HepG2 (cell line): Measurements from ENCODE around the gene IL33. TPM values are rescaled to one million over a fixed set of nuclear protein-coding genes. Genes with fewer than 3 reads are reported as not detected.

ENCODE experiments used
- ATAC-seq: fragments of 200-7000 bp; cut with Tn5 transposase; 3 replicates; pipeline ENCODE4 v1.9.1; 2020; ENCODE audit warnings: mild to moderate bottlenecking, moderate library complexity
- BruUV-seq: library from RNA; stranded (reverse); fragments of 400-500 nt; replicated peaks from 2 replicates; lab custom pipeline; 2021; lab: Mats Ljungman, UMichigan
- CTCF ChIA-PET: fragments of 300-600 bp; formaldehyde crosslinking; extraction: SDS; loops from one replicate; lab custom pipeline; 2021; ENCODE audit warnings: low total read pairs, inconsistent platforms, low intra/inter-chr PET ratio; lab: Yijun Ruan, JAX
- POLR2A ChIA-PET: fragments of 350-600 bp; sonication (Branson Sonifier 250); formaldehyde crosslinking; loops from one replicate; lab custom pipeline; 2020; ENCODE audit warnings: antibody characterized with exemption, inconsistent platforms; lab: Yijun Ruan, JAX
- DNase-seq: peaks from one replicate; pipeline ENCODE4 v3.0.0-alpha.2; 2015; ENCODE audit warnings: low spot score
- FAIRE-seq: peaks from 3 replicates; lab custom pipeline; 2011; peaks lifted over from hg19 to GRCh38; lab: Jason Lieb, UNC
- H2AFZ ChIP-seq: one replicate; pipeline ENCODE4 v1.6.1; 2011; ENCODE audit warnings: low read length, inconsistent platforms
- H3K27ac ChIP-seq: fragments of 300-600 bp; 3 replicates; pipeline ENCODE4 v1.8.0; 2011; ENCODE audit warnings: mixed run types, mild to moderate bottlenecking, mixed read lengths, low read length, inconsistent platforms; ENCODE audit not compliant: insufficient read depth; ENCODE audit errors: extremely low read length
- H3K27me3 ChIP-seq, 2 experiments: fragments of 200-600 bp in 1 of 2; 2 replicates in 1 of 2; 3 replicates in 1 of 2; pipeline versions ENCODE4 v1.6.0 to v1.8.0; 2011; ENCODE audit warnings: low read length in 2 of 2, mild to moderate bottlenecking in 2 of 2, moderate library complexity in 2 of 2, inconsistent platforms in 1 of 2; ENCODE audit not compliant: insufficient read depth in 2 of 2, control insufficient read depth in 1 of 2
- H3K36me3 ChIP-seq, 2 experiments: fragments of 200-600 bp in 1 of 2; replicated peaks in 1 of 2; 2 replicates in 1 of 2; 3 replicates in 1 of 2; pipeline versions ENCODE4 v1.5.1 to v1.8.0; 2011; ENCODE audit warnings: low read length in 2 of 2, inconsistent platforms in 1 of 2; ENCODE audit not compliant: insufficient read depth in 2 of 2, control insufficient read depth in 1 of 2
- H3K4me1 ChIP-seq: 2 replicates; pipeline ENCODE4 v1.5.1; 2012; ENCODE audit warnings: low read length, inconsistent platforms; ENCODE audit not compliant: insufficient read depth
- H3K4me2 ChIP-seq: 2 replicates; pipeline ENCODE4 v1.6.0; 2011; ENCODE audit warnings: low read depth, low read length, inconsistent platforms
- H3K4me3 ChIP-seq, 3 experiments: fragments of 200-600 bp in 1 of 3; sonication (generic), shearing (Covaris generic) in 1 of 3; replicated peaks in 1 of 3; 2 replicates each; pipeline ENCODE4 v1.5.1; 2011 to 2016; ENCODE audit warnings: low read length in 3 of 3, inconsistent platforms in 2 of 3, low read depth in 2 of 3, mild to moderate bottlenecking in 2 of 3, control low read depth in 1 of 3, mixed read lengths in 1 of 3; ENCODE audit not compliant: insufficient read depth in 1 of 3
- H3K79me2 ChIP-seq: one replicate; pipeline ENCODE4 v1.6.1; 2011; ENCODE audit warnings: low read length, inconsistent platforms; ENCODE audit not compliant: insufficient read depth
- H3K9ac ChIP-seq: 2 replicates; pipeline ENCODE4 v1.6.0; 2011; ENCODE audit warnings: mild to moderate bottlenecking, low read depth, low read length, inconsistent platforms; ENCODE audit not compliant: insufficient read depth
- H3K9me3 ChIP-seq: 2 replicates; pipeline ENCODE4 v1.5.1; 2012; ENCODE audit warnings: mild to moderate bottlenecking, low read length
- H4K20me1 ChIP-seq: 2 replicates; pipeline ENCODE4 v1.6.0; 2011; ENCODE audit warnings: inconsistent platforms, mild to moderate bottlenecking, low read length, moderate library complexity; ENCODE audit not compliant: insufficient read depth
- AKNA ChIP-seq: sonication (generic); formaldehyde crosslinking; IDR thresholded peaks from 2 replicates; pipeline ENCODE4 v1.4.0; 2020; ENCODE audit warnings: missing genetic modification reagents, borderline replicate concordance
- CEBPG ChIP-seq: IDR thresholded peaks from 2 replicates; pipeline ENCODE4 v1.6.1; 2016
- HIVEP1 ChIP-seq: sonication (generic); formaldehyde crosslinking; IDR thresholded peaks from 2 replicates; pipeline ENCODE4 v1.4.0; 2020; ENCODE audit warnings: mild to moderate bottlenecking, missing genetic modification reagents
- HOXA9 ChIP-seq: sonication (generic); formaldehyde crosslinking; IDR thresholded peaks from 2 replicates; pipeline ENCODE4 v1.8.1; 2022; ENCODE audit warnings: missing genetic modification reagents, mild to moderate bottlenecking, moderate library complexity, borderline replicate concordance
- KLF11 ChIP-seq: IDR thresholded peaks from 2 replicates; pipeline ENCODE4 v1.6.1; 2016; ENCODE audit warnings: missing compliant biosample characterization
- SSRP1 ChIP-seq: IDR thresholded peaks from 2 replicates; pipeline ENCODE4 v1.6.1; 2016; ENCODE audit warnings: control low read depth
- ZBTB10 ChIP-seq: sonication (generic); formaldehyde crosslinking; IDR thresholded peaks from 2 replicates; pipeline ENCODE4 v1.4.0; 2020; ENCODE audit warnings: missing genetic modification reagents, borderline replicate concordance
- ZNF570 ChIP-seq: sonication (generic); formaldehyde crosslinking; IDR thresholded peaks from 2 replicates; pipeline ENCODE4 v1.4.0; 2020; ENCODE audit warnings: mild to moderate bottlenecking, missing genetic modification reagents, borderline replicate concordance
- ZNF678 ChIP-seq: sonication (generic); formaldehyde crosslinking; IDR thresholded peaks from 2 replicates; pipeline ENCODE4 v1.4.0; 2020; ENCODE audit warnings: mild to moderate bottlenecking, missing genetic modification reagents
- in situ Hi-C: cut with HindIII; loops from 2 replicates; pipeline ENCODE4 v1.10.0; 2017; ENCODE audit warnings: low pct_unique_long_range_greater_than_20kb; ENCODE audit not compliant: extremely low pct_ligation_motif_present
- intact Hi-C: fragments of 100-400 bp; cut with micrococcal nuclease; formaldehyde crosslinking; loops from one replicate; pipeline ENCODE4 v1.10.0; 2022; ENCODE audit not compliant: unreplicated experiment
- polyA plus RNA-seq, 8 experiments: library from polyadenylated mRNA; depleted of rRNA in 3 of 8; stranded (reverse) in 7 of 8; unstranded in 1 of 8; fragments of >200 nt; fragmentation: Illumina TruSeq in 4 of 8; extraction: Trizol in 4 of 8; gene quantifications; 2 replicates each; pipeline versions ENCODE4 v1.2.1 to v1.2.3, GENCODE V29; 2011 to 2016; ENCODE audit warnings: low read depth in 4 of 8, missing spikeins in 1 of 8, mixed read lengths in 1 of 8; ENCODE audit not compliant: insufficient read depth in 1 of 8
- total RNA-seq, 5 experiments: library from RNA; depleted of rRNA; stranded (reverse); fragments of >200 nt; fragmentation: Illumina TruSeq; extraction: Trizol; gene quantifications; 2 replicates each; pipeline ENCODE4 v1.2.3, GENCODE V29; 2016; ENCODE audit warnings: low read depth in 1 of 5

The IL33 gene
- total and polyA plus RNA-seq, 2 of the 13 experiments (the other 11 are each of a cell fraction or from before 2014, with no cell fraction given) = 0.05 TPM; not detected in 1

GRCh38 chr9:6304232-6304631, 88.6 kb downstream of the IL33 start:
- intact Hi-C loops (no loop called here), in situ Hi-C loops (loop anchor here (10.0 kb wide), 2 partner anchors 249 to 429 kb away; no protein-coding TSS in a partner anchor)
- ChIA-PET CTCF (interaction anchor here (3.2 to 3.9 kb wide), 2 partner anchors 108 to 249 kb away, joined by 38 to 41 read pairs; no protein-coding TSS in a partner anchor), POLR2A (no interaction called here)
- H4K20me1 ChIP-seq = no peaks in the 10 kb centered on the region
- ATAC-seq (no peak), FAIRE-seq (no peak), DNase-seq (no peak)
- H3K4me3 ChIP-seq = no peak overlapping the region
- BruUV-seq = no TSS peak
- H3K9me3 ChIP-seq = no peaks in the 10 kb centered on the region
- H2AFZ ChIP-seq = no peak overlapping the region
- H3K4me1 ChIP-seq = no peaks in the 10 kb centered on the region
- H3K27ac ChIP-seq = no peak overlapping the region
- no peaks in the 10 kb centered on the region for H3K27me3 ChIP-seq
- TF ChIP-seq HIVEP1 (CRISPR knock-in tag) (no peak), AKNA (CRISPR knock-in tag) (no peak), ZBTB10 (CRISPR knock-in tag) (no peak), ZNF678 (CRISPR knock-in tag) (no peak), HOXA9 (CRISPR knock-in tag) (no peak), KLF11 (CRISPR knock-in tag) (no peak), CEBPG (CRISPR knock-in tag) (no peak), ZNF570 (CRISPR knock-in tag) (no peak), SSRP1 (CRISPR knock-in tag) (no peak)
- no peak overlapping the region for H3K9ac ChIP-seq
- no peak overlapping the region for H3K4me2 ChIP-seq
- no peaks in the 10 kb centered on the region for H3K36me3 ChIP-seq
- H3K79me2 ChIP-seq = no peaks in the 10 kb centered on the region
